Tibial nerve (tissue), 4 donors: ENCODE results near the gene S100A5. TPM values are rescaled to one million over a fixed set of nuclear protein-coding genes. Genes with fewer than 3 reads are reported as not detected.

Experiments
- DNase-seq, 2 donors: peaks; one replicate each; pipeline ENCODE4 v3.0.0-alpha.2; 2019; ENCODE audit warnings: low spot score in 2 of 2
- H3K27ac ChIP-seq, 4 donors: fragments of 200-600 bp; sonication (generic) in 3 of 4; one replicate each; pipeline ENCODE4 v1.5.1; 2017 to 2019; ENCODE audit warnings: mild to moderate bottlenecking in 1 of 4
- H3K27me3 ChIP-seq, 2 donors: fragments of 200-600 bp; sonication (generic) in 1 of 2; one replicate each; pipeline versions ENCODE4 v1.5.1 to v1.6.0; 2017 to 2019
- H3K36me3 ChIP-seq, 3 donors: fragments of 200-600 bp; sonication (generic); one replicate each; pipeline ENCODE4 v1.5.1; 2018 to 2019
- H3K4me1 ChIP-seq, 4 donors: fragments of 200-600 bp; sonication (generic) in 3 of 4; one replicate each; pipeline ENCODE4 v1.5.1; 2017 to 2019
- H3K4me3 ChIP-seq, 4 donors: fragments of 200-600 bp; sonication (generic) in 3 of 4; one replicate each; pipeline ENCODE4 v1.5.1; 2017 to 2019; ENCODE audit warnings: mild to moderate bottlenecking in 1 of 4, moderate library complexity in 1 of 4
- H3K9me3 ChIP-seq, 4 donors: fragments of 200-600 bp; sonication (generic) in 3 of 4; one replicate each; pipeline ENCODE4 v1.5.1; 2017 to 2019
- CTCF ChIP-seq, 5 experiments: fragments of 200-600 bp in 3 of 5; fragments of 450-650 bp in 2 of 5; sonication (generic) in 3 of 5; IDR thresholded peaks; one replicate each; pipeline ENCODE4 v1.5.1; 2016 to 2019; ENCODE audit warnings: antibody characterized with exemption in 5 of 5, mild to moderate bottlenecking in 3 of 5, moderate library complexity in 2 of 5
- EP300 ChIP-seq, 2 donors: sonication (generic); formaldehyde crosslinking; IDR thresholded peaks; one replicate each; pipeline ENCODE4 v1.6.1; 2017; ENCODE audit warnings: antibody characterized with exemption in 2 of 2, mild to moderate bottlenecking in 1 of 2
- POLR2A ChIP-seq, 2 donors: fragments of 450-650 bp; IDR thresholded peaks; one replicate each; pipeline ENCODE4 v1.6.1; 2017; ENCODE audit warnings: antibody characterized with exemption in 2 of 2, mild to moderate bottlenecking in 2 of 2, moderate library complexity in 2 of 2
- WGBS, 2 donors: methylation state at CpG; one replicate each; pipeline ENCODE4 v1.1.5; 2018; 5-methylcytosine and 5-hydroxymethylcytosine counted together
- total RNA-seq, 4 donors: library from RNA; depleted of rRNA; stranded (reverse); fragments of >200 nt; gene quantifications; one replicate each; pipeline ENCODE4 v1.1.0, GENCODE V29; 2016

S100A5 gene
- total RNA-seq, 4 donors from 2014 or later: not detected

- Histone ChIP-seq H3K4me3 (no peak overlapping the region), H3K27me3 (no peaks in the 10 kb centered on the region), H3K27ac (peak overlapping the region in 3 of 4 donors; percentile 55 to 93 (median 62)), H3K9me3 (no peaks in the 10 kb centered on the region), H3K4me1 (peaks cover 0 to 42% (median 28%) of the 10 kb centered on the region in 4 donors), H3K36me3 (no peaks in the 10 kb centered on the region)
- DNase-seq: no peak
- WGBS, 2 donors: 72% methylated on average over 7 of the region's 7 CpGs
- TF ChIP-seq CTCF (IDR thresholded peaks at IDR 0.05) (no peak), EP300 (IDR thresholded peaks at IDR 0.05) (no peak), POLR2A (IDR thresholded peaks at IDR 0.05) (no peak)
These were observed 31.0 kb upstream of the S100A5 start for GRCh38 chr1:153571706-153572105.

GRCh38 chr1:153570874-153571273 lies 30.1 kb upstream of the S100A5 start:
- WGBS, 2 donors: 92 to 96% methylated on average over 5 of the region's 5 CpGs
- no peak for TF ChIP-seq POLR2A (IDR thresholded peaks at IDR 0.05)
- TF ChIP-seq CTCF (IDR thresholded peaks at IDR 0.05): no peak
- no peak for TF ChIP-seq EP300 (IDR thresholded peaks at IDR 0.05)
- Histone ChIP-seq H3K27me3 (no peaks in the 10 kb centered on the region), H3K36me3 (no peaks in the 10 kb centered on the region), H3K4me3 (no peak overlapping the region), H3K9me3 (no peaks in the 10 kb centered on the region), H3K4me1 (peaks cover 0 to 50% (median 35%) of the 10 kb centered on the region in 4 donors), H3K27ac (no peak overlapping the region)
- no peak for DNase-seq

- Histone ChIP-seq H3K9me3 (no peaks in the 10 kb centered on the region), H3K4me1 (peaks cover 0 to 61% (median 43%) of the 10 kb centered on the region in 4 donors), H3K27ac (no peak overlapping the region), H3K36me3 (no peaks in the 10 kb centered on the region), H3K27me3 (no peaks in the 10 kb centered on the region), H3K4me3 (no peak overlapping the region)
- WGBS, 2 donors: 87 to 88% methylated on average over 8 of the region's 8 CpGs
- DNase-seq: no peak
- TF ChIP-seq EP300 (IDR thresholded peaks at IDR 0.05) (no peak), CTCF (IDR thresholded peaks at IDR 0.05) (no peak), POLR2A (IDR thresholded peaks at IDR 0.05) (no peak)
These were observed 28.7 kb upstream of the S100A5 start for GRCh38 chr1:153569465-153569864.

GRCh38 chr1:153568367-153569099 lies 27.8 kb upstream of the S100A5 start:
- TF ChIP-seq POLR2A (IDR thresholded peaks at IDR 0.05): peak in 1 of 2 donors; percentile 15
- TF ChIP-seq CTCF (IDR thresholded peaks at IDR 0.05): peak; percentile 98 to 99 (median 99)
- TF ChIP-seq EP300 (IDR thresholded peaks at IDR 0.05): peak; percentile 32 to 75
- Histone ChIP-seq H3K27me3 (no peaks in the 10 kb centered on the region), H3K4me1 (peaks cover 0 to 66% (median 43%) of the 10 kb centered on the region in 4 donors), H3K9me3 (no peaks in the 10 kb centered on the region), H3K27ac (peak overlapping the region; percentile 59 to 99 (median 91)), H3K36me3 (no peaks in the 10 kb centered on the region), H3K4me3 (peak overlapping the region in 3 of 4 donors; percentile 10 to 23 (median 20))
- 10 to 11% methylated on average over 14 to 25 of the region's 25 CpGs for WGBS, 2 donors
- DNase-seq: peak; percentile 86 to 94

GRCh38 chr1:153567621-153568366 lies 27.1 kb upstream of the S100A5 start:
- Histone ChIP-seq H3K27me3 (no peaks in the 10 kb centered on the region), H3K4me3 (peak overlapping the region in 3 of 4 donors; percentile 10 to 23 (median 20)), H3K36me3 (no peaks in the 10 kb centered on the region), H3K4me1 (peaks cover 0 to 59% (median 39%) of the 10 kb centered on the region in 4 donors), H3K9me3 (no peaks in the 10 kb centered on the region), H3K27ac (peak overlapping the region; percentile 59 to 99 (median 91))
- WGBS, 2 donors: 66 to 70% methylated on average over 22 of the region's 22 CpGs
- no peak for TF ChIP-seq EP300 (IDR thresholded peaks at IDR 0.05)
- TF ChIP-seq CTCF (IDR thresholded peaks at IDR 0.05): no peak
- TF ChIP-seq POLR2A (IDR thresholded peaks at IDR 0.05): no peak
- DNase-seq: no peak
